H1 (cell line): ENCODE measurements around the gene ZNF385C. TPM values are rescaled to one million over a fixed set of nuclear protein-coding genes. Genes with fewer than 3 reads are reported as not detected.

Experiments used
- CTCF ChIA-PET: fragments of 300-600 bp; sonication (Branson Sonifier 250); formaldehyde crosslinking; loops from one replicate; lab custom pipeline; 2021; ENCODE audit not compliant: partially characterized antibody; lab: Charles Lee
- POLR2A ChIA-PET: fragments of 300-600 bp; sonication (Branson Sonifier 250); formaldehyde crosslinking; loops from one replicate; lab custom pipeline; 2021; ENCODE audit warnings: inconsistent platforms; ENCODE audit not compliant: partially characterized antibody; lab: Charles Lee
- DNase-seq, 2 experiments: peaks; one replicate each; pipeline versions ENCODE4 v3.0.0 to v3.0.0-alpha.2; 2010 to 2022; ENCODE audit warnings: low spot score in 2 of 2, low read depth in 1 of 2, mixed read lengths in 1 of 2
- FAIRE-seq: peaks from 2 replicates; lab custom pipeline; 2011; peaks lifted over from hg19 to GRCh38; lab: Jason Lieb, UNC
- H2AFZ ChIP-seq: 2 replicates; pipeline ENCODE4 v1.8.1; 2012; ENCODE audit warnings: low read length, inconsistent platforms
- H2AK5ac ChIP-seq: 2 replicates; pipeline ENCODE4 v1.6.1; 2013; ENCODE audit warnings: low read depth, low read length
- H2BK120ac ChIP-seq: replicated peaks from 2 replicates; pipeline ENCODE3; 2013; ENCODE audit warnings: low read depth, low read length, inconsistent platforms
- H2BK12ac ChIP-seq: 2 replicates; pipeline ENCODE4 v1.6.1; 2013; ENCODE audit warnings: low read depth, low read length
- H2BK15ac ChIP-seq: 2 replicates; pipeline ENCODE4 v1.6.1; 2013; ENCODE audit warnings: low read length
- H2BK20ac ChIP-seq: 2 replicates; pipeline ENCODE4 v1.6.1; 2013; ENCODE audit warnings: low read length
- H2BK5ac ChIP-seq: 2 replicates; pipeline ENCODE4 v1.6.1; 2013; ENCODE audit warnings: low read depth, low read length
- H3K14ac ChIP-seq: 2 replicates; pipeline ENCODE4 v1.6.1; 2013; ENCODE audit warnings: inconsistent platforms; ENCODE audit not compliant: insufficient read length
- H3K18ac ChIP-seq: 2 replicates; pipeline ENCODE4 v1.6.1; 2013; ENCODE audit warnings: low read length; ENCODE audit errors: extremely low read depth
- H3K23ac ChIP-seq: 2 replicates; pipeline ENCODE4 v1.6.1; 2013; ENCODE audit warnings: inconsistent platforms; ENCODE audit not compliant: insufficient read length
- H3K23me2 ChIP-seq: 2 replicates; pipeline ENCODE4 v1.6.1; 2013; ENCODE audit warnings: low read depth, low read length
- H3K27ac ChIP-seq: 2 replicates; pipeline ENCODE4 v1.6.1; 2011; ENCODE audit warnings: low read depth, low read length, inconsistent platforms
- H3K27me3 ChIP-seq, 4 experiments: replicated peaks in 1 of 4; 1 replicate in 1 of 4; 2 replicates in 3 of 4; pipeline versions ENCODE4 v1.6.1 to v1.8.1; 2011 to 2013; ENCODE audit warnings: low read length in 3 of 4, mild to moderate bottlenecking in 3 of 4, inconsistent platforms in 2 of 4, mixed read lengths in 2 of 4, moderate library complexity in 1 of 4; ENCODE audit not compliant: control insufficient read depth in 3 of 4, insufficient read depth in 3 of 4; ENCODE audit errors: extremely low read depth in 1 of 4
- H3K36me3 ChIP-seq, 4 experiments: 2 replicates each; pipeline versions ENCODE4 v1.6.1 to v1.8.1; 2011 to 2013; ENCODE audit warnings: mild to moderate bottlenecking in 4 of 4, low read length in 3 of 4, moderate library complexity in 2 of 4, control low read depth in 1 of 4, inconsistent platforms in 1 of 4; ENCODE audit not compliant: insufficient read depth in 4 of 4, control insufficient read depth in 2 of 4
- H3K4ac ChIP-seq: replicated peaks from 2 replicates; pipeline ENCODE3; 2013; ENCODE audit warnings: low read length, low read depth, mixed read lengths, inconsistent platforms; ENCODE audit not compliant: insufficient read length
- H3K4me1 ChIP-seq, 4 experiments: replicated peaks in 1 of 4; 1 replicate in 1 of 4; 2 replicates in 3 of 4; pipeline versions ENCODE4 v1.6.1 to v1.8.1; 2011 to 2013; ENCODE audit warnings: low read length in 3 of 4, inconsistent platforms in 2 of 4, mixed read lengths in 1 of 4; ENCODE audit not compliant: insufficient read depth in 4 of 4, control insufficient read depth in 3 of 4
- H3K4me2 ChIP-seq, 2 experiments: 2 replicates each; pipeline versions ENCODE4 v1.6.1 to v1.8.1; 2011 to 2013; ENCODE audit warnings: low read depth in 2 of 2, low read length in 2 of 2, control low read depth in 1 of 2, inconsistent platforms in 1 of 2, mild to moderate bottlenecking in 1 of 2; ENCODE audit not compliant: insufficient read depth in 1 of 2
- H3K4me3 ChIP-seq, 4 experiments: fragments of 200-600, 300-600 bp in 1 of 4; sonication (generic), shearing (Covaris generic), sonication (Bioruptor Twin) in 1 of 4; 2 replicates each; pipeline versions ENCODE4 v1.5.1 to v1.8.1; 2011 to 2016; ENCODE audit warnings: low read length in 4 of 4, low read depth in 3 of 4, control low read depth in 2 of 4, inconsistent platforms in 2 of 4, mild to moderate bottlenecking in 2 of 4, mixed read lengths in 1 of 4, moderate library complexity in 1 of 4; ENCODE audit not compliant: insufficient read depth in 2 of 4; ENCODE audit errors: extremely low read depth in 1 of 4
- H3K56ac ChIP-seq: replicated peaks from 2 replicates; pipeline ENCODE3; 2013; ENCODE audit warnings: low read depth, mild to moderate bottlenecking, mixed read lengths, low read length, inconsistent platforms; ENCODE audit not compliant: insufficient read length
- H3K79me1 ChIP-seq: 2 replicates; pipeline ENCODE4 v1.6.1; 2013; ENCODE audit warnings: low read depth, low read length, control low read depth
- H3K79me2 ChIP-seq, 2 experiments: 2 replicates each; pipeline versions ENCODE4 v1.6.1 to v1.8.1; 2012 to 2013; ENCODE audit warnings: low read length in 2 of 2, mild to moderate bottlenecking in 2 of 2, inconsistent platforms in 1 of 2; ENCODE audit not compliant: insufficient read depth in 2 of 2, control insufficient read depth in 1 of 2
- H3K9ac ChIP-seq, 4 experiments: replicated peaks in 1 of 4; 1 replicate in 1 of 4; 2 replicates in 3 of 4; pipeline versions ENCODE4 v1.6.1 to v1.8.1; 2011 to 2013; ENCODE audit warnings: low read depth in 3 of 4, low read length in 3 of 4, control low read depth in 2 of 4, mild to moderate bottlenecking in 2 of 4, moderate library complexity in 2 of 4, inconsistent platforms in 1 of 4; ENCODE audit errors: extremely low read depth in 1 of 4
- H3K9me3 ChIP-seq, 2 experiments: 2 replicates each; pipeline versions ENCODE4 v1.6.1 to v1.8.1; 2012 to 2013; ENCODE audit warnings: mild to moderate bottlenecking in 2 of 2, moderate library complexity in 2 of 2, control low read depth in 1 of 2, inconsistent platforms in 1 of 2, low read depth in 1 of 2, low read length in 1 of 2, mixed read lengths in 1 of 2; ENCODE audit not compliant: insufficient read depth in 2 of 2
- H4K20me1 ChIP-seq, 2 experiments: replicated peaks in 1 of 2; 2 replicates each; pipeline versions ENCODE3 to v1.8.1; 2011 to 2013; ENCODE audit warnings: inconsistent platforms in 2 of 2, low read length in 2 of 2, mild to moderate bottlenecking in 1 of 2; ENCODE audit not compliant: insufficient read depth in 2 of 2, control insufficient read depth in 1 of 2
- H4K5ac ChIP-seq: 2 replicates; pipeline ENCODE4 v1.6.1; 2013; ENCODE audit warnings: low read length, low read depth, mixed read lengths, inconsistent platforms; ENCODE audit not compliant: insufficient read length
- H4K8ac ChIP-seq: 2 replicates; pipeline ENCODE4 v1.8.0; 2013; ENCODE audit warnings: mild to moderate bottlenecking, moderate library complexity, low read length, inconsistent platforms; ENCODE audit not compliant: insufficient read depth; ENCODE audit errors: extremely low read depth
- H4K91ac ChIP-seq: replicated peaks from 2 replicates; pipeline ENCODE3; 2013; ENCODE audit warnings: low read length, mixed read lengths, inconsistent platforms; ENCODE audit not compliant: insufficient read length
- BCL11A ChIP-seq, 2 experiments: IDR thresholded peaks; one replicate each; pipeline ENCODE4 v1.6.1; 2011; ENCODE audit warnings: low read depth in 2 of 2, low read length in 2 of 2, mild to moderate bottlenecking in 2 of 2
- CEBPB ChIP-seq: IDR thresholded peaks from 2 replicates; pipeline ENCODE4 v1.6.1; 2012; ENCODE audit warnings: low read depth, low read length
- CHD2 ChIP-seq: IDR thresholded peaks from 2 replicates; pipeline ENCODE4 v1.6.1; 2012; ENCODE audit warnings: low read length, improper control_type of control experiment
- HDAC2 ChIP-seq, 2 experiments: fragments of 300-600 bp in 1 of 2; sonication (generic) in 1 of 2; IDR thresholded peaks; 2 replicates each; pipeline ENCODE4 v1.6.1; 2011 to 2012; ENCODE audit warnings: low read depth in 2 of 2, low read length in 2 of 2, mild to moderate bottlenecking in 2 of 2, moderate library complexity in 2 of 2, borderline replicate concordance in 1 of 2, inconsistent platforms in 1 of 2
- JUND ChIP-seq: IDR thresholded peaks from 2 replicates; pipeline ENCODE4 v1.6.1; 2011; ENCODE audit warnings: mild to moderate bottlenecking, improper control_type of control experiment, low read length
- KDM4A ChIP-seq: IDR thresholded peaks from one replicate; pipeline ENCODE4 v1.7.1; 2012; ENCODE audit warnings: low read depth, mild to moderate bottlenecking, moderate library complexity, low read length, inconsistent platforms; ENCODE audit not compliant: severe bottlenecking
- KDM5A ChIP-seq: fragments of 200-600 bp; IDR thresholded peaks from 2 replicates; pipeline ENCODE4 v1.7.1; 2012; ENCODE audit warnings: mild to moderate bottlenecking, low read length, inconsistent platforms, mixed read lengths
- MAX ChIP-seq: IDR thresholded peaks from 2 replicates; pipeline ENCODE4 v1.6.1; 2012; ENCODE audit warnings: inconsistent platforms
- NRF1 ChIP-seq: IDR thresholded peaks from 2 replicates; pipeline ENCODE4 v1.6.1; 2011; ENCODE audit warnings: mild to moderate bottlenecking, low read depth, low read length, improper control_type of control experiment
- POLR2A ChIP-seq, 2 experiments: IDR thresholded peaks; 1 replicate in 1 of 2; 2 replicates in 1 of 2; pipeline ENCODE4 v1.6.1; 2011; ENCODE audit warnings: low read depth in 2 of 2, low read length in 2 of 2, mild to moderate bottlenecking in 2 of 2; ENCODE audit errors: control extremely low read depth in 1 of 2
- SIX5 ChIP-seq: IDR thresholded peaks from 2 replicates; pipeline ENCODE4 v1.6.1; 2011; ENCODE audit warnings: mild to moderate bottlenecking, low read depth, low read length
- WGBS, 2 experiments: shearing (Covaris generic) in 1 of 2; methylation state at CpG; one replicate each; pipeline versions ENCODE4 v1.1.6 to v1.1.7; 2013 to 2015; ENCODE audit warnings: low lambda C conversion rate in 2 of 2, mixed read lengths in 2 of 2, inconsistent platforms in 1 of 2, low coverage in 1 of 2, missing lambda C conversion rate in 1 of 2; ENCODE audit not compliant: insufficient replicate concordance in 2 of 2, insufficient coverage in 1 of 2, insufficient read length in 1 of 2; ENCODE audit errors: extremely low coverage in 1 of 2, missing lambda C conversion rate in 1 of 2; 5-methylcytosine and 5-hydroxymethylcytosine counted together
- polyA plus RNA-seq, 7 experiments: library from polyadenylated mRNA; depleted of rRNA in 3 of 7; stranded (reverse) in 5 of 7; unstranded in 2 of 7; fragments of >200 nt in 5 of 7; fragments of 200-250 nt in 2 of 7; gene quantifications; 1 replicate in 5 of 7; 2 replicates in 1 of 7; 4 replicates in 1 of 7; pipeline versions ENCODE4 v1.2.1 to v1.2.3, GENCODE V29; 2011 to 2013; ENCODE audit warnings: missing spikeins in 2 of 7, mixed read lengths in 2 of 7
- total RNA-seq: library from RNA; stranded (reverse); fragmentation: NEBNext Ultra II Directional; extraction: Animal tissue kit (Norgen Biotek cat#: 25700); gene quantifications from 2 replicates; pipeline ENCODE4 v1.2.1, GENCODE V29; 2021

The ZNF385C gene
- total and polyA plus RNA-seq, 2 of the 8 experiments (the other 6 are each of a cell fraction or from before 2014, with no cell fraction given) = 3.9 to 6.1 TPM

DNA sequence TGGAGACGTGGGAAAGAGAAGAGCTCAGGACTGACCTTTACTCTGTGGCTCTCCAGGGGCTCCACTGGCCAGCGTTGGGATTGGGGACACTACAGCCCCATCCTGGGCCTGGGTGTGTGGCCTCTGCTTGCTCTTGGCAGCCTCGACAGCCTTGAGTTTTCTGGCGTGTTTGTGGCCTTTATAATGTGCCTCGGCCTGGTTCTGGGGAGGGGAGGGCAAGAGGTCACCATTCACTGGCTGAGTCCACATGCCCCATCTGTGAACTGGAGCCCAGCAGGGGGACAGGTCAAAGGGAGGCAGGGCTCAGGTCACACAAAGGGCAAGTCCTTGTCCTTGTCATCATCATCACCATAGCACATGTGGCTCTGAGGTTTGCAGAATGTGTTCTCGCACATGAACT is 66.7 kb downstream of the ZNF385C start:
- Histone ChIP-seq H3K23me2 (0 out of 2 replicates have a peak, but pooled peaks cover 2% of the 10 kb centered on the region), H4K91ac (no peak overlapping the region), H3K36me3 (no peaks in the 10 kb centered on the region), H2BK20ac (no peak overlapping the region), H3K4ac (no peak overlapping the region), H2AFZ (no peak overlapping the region), H3K4me2 (no peak overlapping the region), H3K9ac (no peak overlapping the region), H2BK12ac (no peak overlapping the region), H4K5ac (no peak overlapping the region), H2BK15ac (no peak overlapping the region), H3K79me2 (no peaks in the 10 kb centered on the region), H2BK5ac (no peak overlapping the region), H3K27ac (no peak overlapping the region), H3K27me3 (no peaks in the 10 kb centered on the region), H2BK120ac (no peak overlapping the region), H3K18ac (no peak overlapping the region), H3K9me3 (no peaks in the 10 kb centered on the region), H3K4me3 (no peak overlapping the region), H4K20me1 (no peaks in the 10 kb centered on the region), H3K4me1 (peaks cover 0 to 11% (median 5%) of the 10 kb centered on the region in 4 experiments; a peak in 4 of 7 replicates), H4K8ac (no peak overlapping the region), H3K56ac (no peak overlapping the region), H3K79me1 (0 out of 2 replicates have a peak, but pooled peaks cover 2% of the 10 kb centered on the region), H3K23ac (no peak overlapping the region), H2AK5ac (no peak overlapping the region), H3K14ac (no peak overlapping the region)
- WGBS, 2 experiments = 90% methylated on average over 6 of the region's 6 CpGs; no CpG with 5 or more reads in 1 of the 2 experiments
- TF ChIP-seq HDAC2 (IDR thresholded peaks at IDR 0.05; ENCODE audit: borderline replicate concordance in 1 of 2, low read depth in 2 of 2, low read length in 2 of 2) (no peak), KDM5A (no peak), NRF1 (no peak), SIX5 (no peak), POLR2A (IDR thresholded peaks at IDR 0.05; ENCODE audit: control extremely low read depth in 1 of 2, low read depth in 2 of 2, low read length in 2 of 2) (no peak), JUND (no peak), BCL11A (IDR thresholded peaks at IDR 0.05; ENCODE audit: low read depth in 2 of 2, low read length in 2 of 2) (no peak), KDM4A (no peak), CEBPB (no peak), CHD2 (no peak), MAX (no peak)
- POLR2A ChIA-PET = interaction anchor here (0.6 to 1.6 kb wide), 5 partner anchors 12 to 391 kb away, joined by 3 to 6 read pairs (median 4); partner anchors contain the start of genes DNAJC7 and NKIRAS2
- DNase-seq (no peak), FAIRE-seq (no peak)
- CTCF ChIA-PET = interaction anchor here (0.9 to 38.8 kb wide), 11 partner anchors 11 to 167 kb away, joined by 3 to 1084 read pairs (median 5); partner anchors contain the start of genes DHX58, DNAJC7, HSPB9 and KAT2A
